SH-SY5Y (cell line): ENCODE measurements around the gene LAMC1.

Experiments used
- GATA2 ChIP-seq: IDR thresholded peaks from 2 replicates; pipeline ENCODE4 v1.6.1; 2011; ENCODE audit warnings: mild to moderate bottlenecking, low read depth, low read length
- GATA3 ChIP-seq: IDR thresholded peaks from 2 replicates; pipeline ENCODE4 v1.6.1; 2011; ENCODE audit warnings: low read depth, mild to moderate bottlenecking, low read length, moderate library complexity

DNA sequence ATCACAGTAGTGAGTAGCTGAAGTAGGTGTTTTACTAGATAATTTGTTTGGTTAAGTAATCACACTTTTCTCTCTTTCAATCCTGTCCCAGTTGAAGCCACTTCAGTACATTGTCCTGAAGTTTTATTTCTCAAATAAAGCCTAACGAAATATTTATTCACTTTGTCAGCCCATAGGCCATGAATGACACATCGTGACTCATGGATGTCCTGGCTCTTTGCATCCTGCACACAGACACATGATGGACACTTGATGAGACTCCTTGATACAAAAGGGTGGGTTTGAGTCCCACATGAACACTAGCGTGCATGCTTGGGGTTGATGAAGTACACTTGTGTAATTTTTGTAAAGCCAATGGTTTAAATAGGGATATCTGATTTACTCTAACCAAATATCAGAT, 140.1 kb downstream of the LAMC1 start:
- TF ChIP-seq GATA3, result no peak
- no peak for TF ChIP-seq GATA2
